Measurements from ENCODE around the gene KLF17.

Gene KLF17, protein sequence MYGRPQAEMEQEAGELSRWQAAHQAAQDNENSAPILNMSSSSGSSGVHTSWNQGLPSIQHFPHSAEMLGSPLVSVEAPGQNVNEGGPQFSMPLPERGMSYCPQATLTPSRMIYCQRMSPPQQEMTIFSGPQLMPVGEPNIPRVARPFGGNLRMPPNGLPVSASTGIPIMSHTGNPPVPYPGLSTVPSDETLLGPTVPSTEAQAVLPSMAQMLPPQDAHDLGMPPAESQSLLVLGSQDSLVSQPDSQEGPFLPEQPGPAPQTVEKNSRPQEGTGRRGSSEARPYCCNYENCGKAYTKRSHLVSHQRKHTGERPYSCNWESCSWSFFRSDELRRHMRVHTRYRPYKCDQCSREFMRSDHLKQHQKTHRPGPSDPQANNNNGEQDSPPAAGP

DNA sequence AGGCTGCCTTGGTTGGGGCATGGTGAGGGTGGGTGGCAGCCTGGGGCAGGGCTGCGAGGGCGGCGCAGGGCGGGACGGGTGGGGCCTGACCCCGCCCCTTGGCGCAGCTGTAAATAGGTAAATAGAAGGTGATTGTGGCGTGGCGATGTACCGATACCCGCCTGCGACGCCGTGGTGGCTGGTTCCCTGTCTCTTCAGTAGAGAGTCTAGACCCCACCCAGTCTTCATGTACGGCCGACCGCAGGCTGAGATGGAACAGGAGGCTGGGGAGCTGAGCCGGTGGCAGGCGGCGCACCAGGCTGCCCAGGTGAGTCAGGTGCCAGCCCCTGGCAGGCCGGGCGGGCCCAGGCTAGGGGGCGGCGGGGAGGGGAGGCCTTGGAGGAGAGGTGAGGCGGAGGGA is at the start of gene KLF17:
Gene KLF17, plus strand, starts transcription at position 140 of the 400 bp plus-strand sequence. Its CDS starts 87 bp downstream, at position 227.
- no peak for DNase-seq

DNA sequence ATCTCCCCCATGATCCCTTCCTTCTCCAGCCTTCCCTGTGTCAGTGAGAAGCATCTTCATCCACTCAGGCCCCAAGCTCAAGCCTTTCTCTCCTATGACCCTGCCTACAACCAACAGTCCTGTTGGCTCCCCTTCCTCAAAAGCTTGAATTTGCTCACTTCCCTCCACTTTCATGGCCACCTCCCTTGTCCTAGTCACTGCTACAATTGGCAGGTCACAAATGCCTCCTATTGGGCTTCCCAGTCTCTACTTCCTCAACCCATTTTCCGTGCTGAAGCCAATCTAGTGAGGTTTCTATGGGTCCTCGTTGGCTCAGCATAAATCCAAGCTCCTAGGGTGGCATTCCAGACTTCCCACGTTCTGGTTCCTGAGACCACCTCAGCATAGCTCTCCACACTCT is 47.2 kb upstream of the KLF17 start:
- DNase-seq = no peak

DNA sequence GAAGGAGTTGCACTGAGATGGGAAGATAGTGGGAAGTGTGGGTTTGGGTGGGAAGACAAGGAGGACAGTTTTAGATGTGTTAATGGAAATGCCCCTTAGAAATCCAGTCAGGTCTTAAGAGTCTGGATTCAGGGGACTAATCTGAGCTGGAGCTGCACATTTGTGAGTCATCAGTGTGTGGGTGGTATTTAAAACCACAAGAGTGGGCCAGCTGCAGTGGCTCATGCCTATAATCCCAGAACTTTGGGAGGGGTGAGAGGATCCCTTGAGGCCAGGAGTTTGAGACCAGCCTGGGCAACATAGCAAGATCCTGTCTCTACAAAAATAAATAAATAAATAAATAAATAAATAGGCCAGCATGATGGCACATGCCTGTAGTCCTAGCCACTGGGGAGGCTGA is 46.4 kb upstream of the KLF17 start:
- no peak for DNase-seq

DNA sequence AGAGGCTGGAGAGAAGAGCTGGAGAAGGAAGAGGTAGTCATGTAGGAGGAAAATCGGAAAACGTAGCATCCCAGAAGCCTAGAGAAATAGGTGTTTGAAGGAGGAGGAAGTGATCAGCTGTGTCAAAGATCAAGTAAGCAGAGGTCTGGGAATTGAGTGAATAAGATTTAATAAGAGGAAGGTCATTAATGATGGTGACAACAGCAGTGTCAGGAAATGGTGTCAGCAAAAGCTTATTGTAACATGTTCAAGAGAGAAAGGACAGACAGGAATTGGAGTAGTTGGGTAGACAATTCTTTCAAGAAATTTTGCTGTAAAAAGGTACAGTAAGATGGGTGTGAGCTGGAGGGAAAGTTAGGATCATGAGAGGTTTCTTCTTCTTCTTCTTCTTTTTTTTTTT is 45.8 kb upstream of the KLF17 start:
- no peak for DNase-seq

DNA sequence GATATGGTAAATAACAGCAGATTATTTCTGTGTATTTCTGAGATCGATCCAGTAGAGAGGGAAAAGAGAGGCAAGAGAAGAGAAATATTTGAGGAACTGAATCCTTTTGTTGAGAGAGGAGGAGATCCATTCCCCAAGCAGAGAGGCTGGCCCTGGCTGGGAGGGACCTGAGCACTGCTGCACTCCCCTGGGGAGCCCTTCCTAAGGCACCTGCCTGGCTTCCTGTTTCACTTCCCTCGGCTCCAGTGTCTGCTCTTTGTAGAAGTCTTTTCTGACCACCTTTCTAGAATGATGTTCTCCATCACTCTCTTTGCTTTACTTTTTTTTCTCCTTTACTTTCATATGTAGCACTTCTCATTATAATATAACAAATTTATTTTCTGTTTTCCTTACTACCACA is 45.1 kb upstream of the KLF17 start:
- DNase-seq = no peak

DNA sequence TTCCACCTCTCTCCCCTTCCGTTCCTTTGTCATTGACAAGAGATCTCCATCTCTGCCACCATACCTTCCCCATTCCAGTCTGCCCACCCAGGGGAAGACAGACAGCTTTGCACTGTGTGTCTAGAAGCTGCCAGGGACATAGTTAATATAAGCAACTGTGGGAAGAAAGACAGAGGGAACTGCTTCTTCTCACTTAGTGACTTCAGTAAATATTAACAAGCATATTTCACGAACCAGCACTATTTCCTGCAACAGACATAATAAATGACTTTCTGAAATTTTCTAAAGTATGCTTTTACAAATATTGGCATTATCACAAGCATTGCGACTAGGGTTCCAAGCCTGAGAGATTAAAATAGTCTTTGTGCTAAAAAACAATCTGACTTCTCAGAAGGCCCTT is 44.2 kb upstream of the KLF17 start:
- DNase-seq = no peak

DNA sequence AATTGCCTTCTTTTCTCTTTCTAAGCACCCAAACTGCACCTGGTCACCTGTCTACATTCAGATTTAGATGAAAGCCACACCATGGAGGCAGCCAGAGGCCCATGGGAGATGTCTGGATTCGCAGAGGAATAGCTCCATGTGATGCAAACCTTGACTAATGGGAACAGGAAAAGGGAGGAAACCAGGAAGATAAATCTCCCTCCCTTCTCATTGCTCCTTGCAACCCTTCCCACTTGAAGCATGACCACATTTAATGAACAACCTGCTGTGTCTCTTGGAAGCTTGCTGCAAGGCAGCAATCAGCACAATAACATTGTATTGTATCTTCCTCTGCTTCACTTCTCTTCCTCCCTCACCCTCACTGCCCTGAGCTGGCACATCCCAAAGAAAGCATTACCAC is 42.6 kb upstream of the KLF17 start:
- DNase-seq = no peak

DNA sequence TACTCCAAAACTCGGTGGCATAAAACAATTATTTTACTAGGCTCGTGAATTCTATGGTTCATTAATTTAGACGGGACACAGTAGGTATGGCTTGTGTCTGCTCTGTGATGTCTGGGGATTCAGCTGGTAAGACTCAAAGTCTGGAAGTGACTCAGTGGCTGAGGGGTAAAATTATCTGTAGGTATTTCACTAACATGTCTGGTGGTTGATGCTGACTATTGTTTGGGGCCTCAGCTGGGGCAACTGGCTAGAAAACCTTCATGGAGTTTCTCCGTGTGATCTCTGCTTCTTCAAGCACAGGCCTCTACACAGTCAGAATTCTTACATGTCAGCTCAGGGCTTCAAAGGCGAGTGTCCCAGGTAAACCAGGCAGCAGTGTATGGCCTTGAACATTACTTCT is 41.2 kb upstream of the KLF17 start:
- DNase-seq = no peak

DNA sequence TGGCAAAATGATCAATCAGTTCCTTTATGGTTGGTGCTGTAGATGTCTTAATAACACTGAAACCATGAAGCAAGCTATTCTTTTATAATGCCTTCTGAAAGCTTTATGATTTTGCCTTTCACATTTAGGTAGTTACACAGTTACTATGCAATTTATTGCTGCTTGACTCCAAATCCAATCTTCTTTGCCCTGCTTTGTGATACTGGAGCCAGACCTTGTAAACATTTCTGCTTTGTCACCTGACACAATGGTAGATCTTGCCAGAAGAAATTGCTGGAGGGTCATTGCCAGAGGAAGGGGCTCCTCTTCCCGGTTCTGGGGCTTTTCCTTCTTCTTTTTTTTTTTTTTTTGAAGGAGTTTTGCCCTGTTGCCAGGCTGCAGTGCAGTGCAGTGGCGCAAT is 40.5 kb upstream of the KLF17 start:
- DNase-seq = no peak

DNA sequence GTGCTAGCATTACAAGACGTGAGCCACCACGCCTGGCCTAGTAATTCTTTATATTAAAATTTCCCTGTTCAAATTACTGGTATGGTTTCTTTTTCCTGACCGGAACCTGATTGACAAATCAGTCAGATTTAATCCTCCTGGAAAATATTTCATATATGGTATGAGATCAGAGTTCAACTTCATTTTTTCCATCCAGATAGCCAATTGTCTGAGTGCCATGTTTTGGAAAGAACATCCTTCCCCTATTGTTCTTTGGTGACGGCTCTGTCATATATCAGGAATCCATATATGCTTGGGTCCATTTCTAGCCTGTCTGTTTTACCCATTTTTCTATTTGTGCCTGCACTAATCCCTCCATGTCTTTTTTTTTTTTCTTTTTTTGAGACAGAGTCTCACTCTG is 39.1 kb upstream of the KLF17 start:
- DNase-seq = no peak

DNA sequence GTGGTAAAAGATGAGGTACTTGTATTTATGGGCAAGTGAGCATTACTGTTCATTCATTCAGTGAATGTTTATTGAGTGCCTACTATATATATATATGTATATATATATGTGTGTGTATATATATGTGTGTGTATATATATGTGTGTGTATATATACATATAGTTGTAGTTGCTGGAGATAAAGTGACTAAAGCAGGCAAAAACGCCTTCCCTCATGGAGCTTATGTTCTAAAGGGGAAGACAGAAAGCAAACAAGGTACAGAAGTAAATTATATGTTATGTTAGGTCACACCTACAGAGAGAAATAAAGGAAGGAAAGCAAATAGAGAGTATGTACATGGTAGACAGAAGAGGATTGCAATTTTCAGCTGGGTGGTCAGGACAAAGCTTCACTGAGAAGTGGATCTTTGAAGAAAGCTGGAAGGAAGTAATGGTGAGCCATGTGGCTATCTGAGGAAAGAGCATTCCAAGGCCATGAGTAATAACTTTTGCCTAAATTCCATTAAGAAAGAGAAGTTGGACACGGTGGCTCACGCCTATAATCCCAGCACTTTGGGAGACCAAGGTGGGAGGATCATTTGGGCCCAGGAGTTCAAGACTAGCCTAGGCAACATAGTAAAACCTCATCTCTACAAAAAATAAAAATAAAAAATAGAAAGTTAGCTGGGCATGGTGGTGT is 33.5 kb upstream of the KLF17 start:
- no peak for DNase-seq

DNA sequence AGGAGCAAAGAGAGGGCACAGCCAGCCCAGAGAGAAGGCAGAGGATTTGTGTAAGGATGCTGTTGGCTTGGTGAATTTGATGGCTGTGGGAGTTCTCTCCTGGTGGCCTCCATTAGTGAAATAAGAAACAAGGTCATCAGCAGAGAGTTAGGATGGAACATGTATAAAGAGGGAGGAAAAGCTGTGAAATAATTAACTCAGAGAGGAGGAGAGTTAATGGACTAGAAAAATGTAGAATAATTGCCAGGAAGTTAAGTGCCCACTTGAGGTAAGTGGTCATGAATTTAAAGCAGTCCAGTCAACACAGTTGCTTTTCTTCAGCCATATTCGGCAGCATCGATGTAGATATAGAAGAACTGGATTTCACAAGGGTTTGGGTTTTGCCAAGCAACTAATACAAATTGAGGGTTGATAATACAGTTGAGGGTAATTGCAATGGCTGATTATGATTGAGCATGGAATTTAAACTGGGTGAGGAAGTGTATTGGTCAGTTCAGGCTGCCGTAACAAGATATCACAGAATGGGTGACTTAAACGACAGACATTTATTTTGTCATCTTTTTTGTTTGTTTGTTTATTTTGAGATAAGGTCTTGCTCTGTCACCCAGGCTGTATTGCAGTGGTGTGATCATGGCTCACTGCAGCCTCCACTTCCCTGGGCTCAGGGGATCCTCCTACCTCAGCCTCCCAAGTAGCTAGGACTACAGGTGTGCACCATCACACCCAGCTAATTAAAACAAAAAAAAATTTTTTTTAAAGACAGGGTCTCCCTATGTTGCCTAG is 31.7 kb upstream of the KLF17 start:
- no peak for DNase-seq

DNA sequence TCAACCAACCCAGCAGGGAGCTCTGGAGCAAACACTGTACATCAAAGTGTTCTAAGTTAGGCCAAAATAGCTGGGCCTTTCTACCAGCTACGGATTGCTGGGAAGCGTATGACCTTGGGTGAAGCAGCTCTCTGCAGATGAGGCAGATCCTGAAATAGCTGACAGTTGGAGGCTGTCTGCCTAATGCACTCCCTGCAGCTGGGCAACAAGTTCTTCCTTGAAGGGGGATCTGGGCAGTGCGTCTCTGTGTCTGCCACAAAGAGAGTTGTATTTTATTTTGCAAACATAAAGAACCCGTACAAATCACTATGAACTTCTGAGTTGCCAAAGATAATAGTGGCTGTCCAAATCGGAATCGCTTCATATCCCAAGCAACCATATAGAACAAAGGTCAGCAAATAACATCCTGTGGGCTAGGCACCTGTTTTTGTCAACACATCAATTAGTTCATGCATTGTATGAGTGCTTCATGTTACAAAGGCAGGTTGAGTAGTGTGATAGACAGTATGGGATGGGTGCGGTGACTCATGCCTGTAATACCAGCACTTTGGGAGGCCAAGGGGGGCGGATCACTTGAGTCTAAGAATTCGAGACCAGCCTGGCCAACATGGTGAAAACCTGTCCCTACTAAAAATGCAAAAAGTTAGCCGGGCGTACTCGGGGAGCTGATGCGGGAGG is 29.1 kb upstream of the KLF17 start:
- DNase-seq = no peak

DNA sequence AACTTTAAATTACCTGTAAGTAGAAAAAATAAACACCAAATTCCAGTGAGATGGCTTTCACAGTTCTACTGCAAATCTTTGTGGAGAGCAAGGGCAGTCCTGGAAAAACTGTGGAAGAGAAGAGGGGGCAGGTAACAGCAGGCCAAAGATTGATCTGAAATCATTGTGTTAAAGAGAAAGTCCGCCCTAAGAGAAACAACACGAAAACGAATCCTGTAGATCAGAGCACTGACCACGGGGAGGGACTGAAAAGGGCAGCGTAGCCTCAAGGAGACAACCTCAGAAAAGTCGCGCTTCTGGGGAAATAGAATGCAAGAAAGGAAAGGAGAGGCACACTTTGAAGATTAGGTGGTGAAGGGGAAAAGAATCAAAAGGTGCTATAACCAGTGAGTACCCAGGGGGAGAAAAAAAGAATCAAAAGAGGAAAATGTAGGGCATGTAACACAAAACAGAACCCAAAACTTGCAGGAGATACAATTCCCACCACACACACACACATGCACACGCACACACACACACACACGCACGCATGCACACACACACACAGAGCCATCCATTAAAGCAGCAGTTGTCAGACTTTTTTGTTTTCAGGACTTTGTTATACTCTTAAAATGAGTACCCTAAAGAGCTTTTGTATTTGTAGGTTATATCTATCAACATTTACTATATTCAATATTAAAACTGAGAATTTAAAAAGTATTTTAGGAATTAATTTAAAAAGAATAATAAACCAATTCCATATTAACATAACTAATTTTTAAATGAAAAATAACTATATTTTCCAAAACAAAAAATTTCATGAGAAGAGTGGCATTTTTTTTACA is 28.0 kb upstream of the KLF17 start:
- DNase-seq = no peak

DNA sequence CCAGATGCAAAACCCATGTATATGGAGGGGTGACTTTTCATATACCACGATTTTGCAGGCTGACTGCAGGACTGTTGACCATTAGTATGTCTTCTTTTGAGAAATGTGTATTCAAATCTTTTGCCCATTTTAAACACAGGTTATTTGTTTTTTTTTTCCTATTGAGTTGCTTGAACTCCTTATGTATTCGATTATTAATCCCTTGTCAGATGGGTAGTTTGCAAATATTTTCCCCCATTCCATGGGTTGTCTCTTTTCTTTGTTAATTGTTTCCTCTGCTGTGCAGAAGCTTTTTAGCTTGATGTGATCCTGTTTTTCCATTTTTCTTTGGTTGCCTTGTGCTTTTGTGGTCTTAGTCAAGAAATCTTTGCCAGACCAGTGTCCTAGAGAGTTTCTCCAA is 24.6 kb upstream of the KLF17 start:
- DNase-seq = no peak

DNA sequence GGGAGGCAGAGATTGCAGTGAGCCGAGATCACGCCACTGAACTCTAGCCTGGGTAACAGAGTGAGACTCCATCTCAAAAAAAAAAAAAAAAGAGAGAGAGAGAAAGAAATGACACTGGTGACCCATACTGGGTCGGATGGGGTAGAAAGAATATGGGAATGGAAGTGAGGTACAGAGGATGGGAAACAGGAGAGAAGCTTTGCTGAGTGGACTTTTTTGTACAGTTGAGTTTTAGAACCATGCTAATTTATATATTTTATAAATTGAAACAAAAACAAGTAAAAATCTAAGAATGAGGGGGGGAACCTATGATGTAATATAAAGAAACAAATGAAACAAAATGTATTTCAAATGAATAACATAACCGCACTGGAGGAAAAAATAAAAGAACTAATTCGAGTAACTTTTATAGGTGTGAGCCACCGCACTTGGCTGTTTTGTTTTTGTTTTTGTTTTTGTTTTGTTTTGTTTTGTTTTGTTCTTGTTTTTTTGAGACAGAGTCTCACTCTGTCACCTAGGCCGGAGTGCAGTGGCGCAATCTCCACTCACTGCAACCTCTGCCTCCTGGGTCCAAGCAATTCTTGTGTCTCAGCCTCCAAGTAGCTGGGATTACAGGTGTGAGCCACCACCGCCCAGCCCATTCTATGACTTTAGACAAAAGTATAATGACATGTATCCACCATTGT is 18.3 kb upstream of the KLF17 start:
- DNase-seq = no peak

DNA sequence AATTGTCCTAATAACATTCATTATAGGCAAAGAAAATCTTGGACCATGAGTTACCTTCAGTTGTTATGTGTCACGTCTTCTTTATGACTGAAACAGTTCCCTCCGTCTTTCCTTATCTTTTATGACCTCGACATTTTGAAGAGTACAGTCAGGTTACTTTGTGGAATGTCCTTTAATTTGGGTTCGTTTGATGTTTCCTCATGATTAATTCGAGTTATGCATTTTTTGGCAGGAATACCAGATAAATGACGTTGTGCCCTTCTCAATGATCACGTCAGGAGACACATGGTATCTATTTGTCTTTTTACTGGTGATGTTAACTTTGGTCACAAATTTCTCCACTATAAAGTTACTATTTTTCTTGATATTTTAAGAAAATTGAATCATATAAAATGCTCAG is 17.3 kb upstream of the KLF17 start:
- DNase-seq = no peak

DNA sequence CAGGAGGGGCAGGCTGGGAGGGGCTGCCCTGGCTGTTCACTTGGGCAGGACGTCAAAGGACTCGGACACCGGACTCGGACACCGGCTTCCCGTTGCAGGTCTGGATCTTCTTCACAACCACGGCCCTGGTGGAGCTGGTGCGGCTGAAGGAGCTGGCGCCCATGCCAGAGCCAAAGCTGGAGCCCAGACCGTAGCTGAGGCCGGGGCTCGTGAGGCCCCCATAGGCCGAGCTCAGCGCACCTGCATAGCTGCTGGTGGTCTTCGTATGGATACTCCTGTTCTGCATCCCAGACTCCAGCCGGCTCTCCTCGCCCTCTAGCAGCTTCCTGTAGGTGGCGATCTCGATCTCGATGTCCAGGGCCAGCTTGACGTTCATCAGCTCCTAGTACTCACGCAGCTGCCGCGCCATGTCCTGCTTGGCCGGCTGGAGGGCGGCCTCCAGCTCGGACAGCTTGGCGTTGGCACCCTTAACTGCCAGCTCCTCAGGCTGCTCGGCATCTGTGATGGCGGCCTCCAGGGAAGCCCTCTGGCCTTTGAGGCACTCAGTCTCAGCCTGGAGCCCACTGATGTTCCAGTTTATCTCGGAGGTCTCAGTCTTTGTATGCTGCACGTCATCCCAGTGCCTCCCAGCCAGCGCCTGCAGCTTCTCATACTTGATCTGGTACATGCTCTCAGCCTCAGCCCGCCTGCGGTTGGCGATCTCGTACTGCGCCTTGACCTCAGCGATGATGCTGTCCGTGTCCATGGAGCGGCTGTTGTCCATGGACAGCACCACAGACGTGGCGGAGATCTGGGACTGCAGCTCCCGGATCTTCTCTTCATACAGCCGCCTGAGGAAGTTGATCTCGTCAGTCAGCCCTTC is 15.1 kb upstream of the KLF17 start:
- no peak for DNase-seq

DNA sequence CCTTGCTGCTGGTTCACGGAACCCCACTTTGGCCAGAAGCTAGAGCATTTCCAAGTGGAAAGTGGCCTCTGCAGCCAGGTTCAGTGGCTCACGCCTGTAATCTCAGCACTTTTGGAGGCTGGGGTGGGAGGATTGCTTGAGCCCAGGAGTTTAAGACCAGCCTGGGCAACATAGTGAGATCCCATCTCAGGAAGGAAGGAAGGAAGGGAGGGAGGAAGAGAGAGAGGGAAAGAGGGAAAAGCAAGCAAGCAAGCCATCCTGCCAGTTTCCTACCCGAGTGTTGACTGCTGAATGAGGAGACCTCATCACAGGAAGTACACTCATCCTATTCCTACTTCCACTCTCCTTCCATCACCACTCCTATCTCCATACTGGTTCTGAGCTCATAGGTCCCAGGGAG is 12.8 kb upstream of the KLF17 start:
- no peak for DNase-seq

DNA sequence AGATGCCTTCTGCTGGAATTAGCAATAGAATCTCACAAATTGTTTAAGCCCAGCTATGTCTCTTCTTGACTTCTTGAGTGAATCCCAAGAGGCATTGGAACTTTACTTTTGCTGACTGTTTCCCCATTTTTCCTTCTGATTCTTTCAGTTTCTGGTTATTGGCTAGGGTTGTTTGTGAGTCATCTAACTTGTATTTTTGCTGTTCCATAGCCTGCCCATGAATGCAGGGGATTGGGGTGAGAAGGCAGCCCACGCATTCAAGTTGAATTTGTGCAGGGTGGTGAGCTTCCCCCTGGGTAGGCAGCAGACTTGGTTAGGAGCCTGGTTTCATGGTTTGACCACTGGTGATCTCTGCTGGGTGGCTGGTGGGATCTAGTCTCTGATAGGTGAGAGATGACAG is 10.4 kb upstream of the KLF17 start:
- DNase-seq = no peak

DNA sequence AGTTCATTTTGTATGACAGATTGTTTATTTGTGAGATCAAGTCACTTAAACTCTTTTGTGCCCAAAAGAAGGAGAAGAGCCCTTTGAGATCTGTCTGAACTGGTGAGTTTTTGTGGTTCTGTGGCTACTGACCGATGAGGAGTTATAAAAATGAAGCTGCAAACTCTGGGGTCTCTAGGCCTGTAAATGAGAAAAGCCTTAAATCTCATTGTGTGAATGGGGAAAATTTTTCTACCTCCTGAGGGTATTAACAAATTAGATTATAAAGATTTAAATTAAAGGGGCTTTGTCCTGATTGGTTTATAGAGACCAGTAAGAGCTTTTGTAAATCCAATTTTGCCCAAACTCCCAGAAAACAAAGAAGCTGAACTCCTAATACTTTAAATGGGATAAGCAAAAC is 9.7 kb upstream of the KLF17 start:
- DNase-seq = no peak

Measured in stimulated activated CD4-positive, alpha-beta T cell treated with anti-CD3 and anti-CD28 coated beads, Interleukin-4, amount 100 ng/mL, for 4 hours (primary cell).